Lower leg skin (tissue), 4 donors: Measurements from ENCODE around the gene PGAP1. TPM values are rescaled to one million over a fixed set of nuclear protein-coding genes. Genes with fewer than 3 reads are reported as not detected.

Source experiments
- DNase-seq, 2 donors: peaks; one replicate each; pipeline ENCODE4 v3.0.0-alpha.2; 2019; ENCODE audit warnings: low spot score in 2 of 2
- H3K4me3 ChIP-seq: fragments of 200-600 bp; sonication (generic); 2 replicates; pipeline ENCODE4 v1.5.1; 2017; ENCODE audit warnings: mild to moderate bottlenecking, low read depth; ENCODE audit not compliant: poor library complexity, severe bottlenecking
- CTCF ChIP-seq, 3 donors: fragments of 450-650 bp; IDR thresholded peaks; one replicate each; pipeline ENCODE4 v1.5.1; 2016; ENCODE audit warnings: antibody characterized with exemption in 3 of 3, mild to moderate bottlenecking in 3 of 3, moderate library complexity in 2 of 3
- POLR2A ChIP-seq, 2 donors: fragments of 450-650 bp; IDR thresholded peaks; one replicate each; pipeline ENCODE4 v1.6.1; 2016 to 2017; ENCODE audit warnings: antibody characterized with exemption in 2 of 2, mild to moderate bottlenecking in 1 of 2, moderate library complexity in 1 of 2
- WGBS, 2 donors: methylation state at CpG; one replicate each; pipeline ENCODE4 v1.1.5; 2018; 5-methylcytosine and 5-hydroxymethylcytosine counted together
- intact Hi-C: fragments of 100-400 bp; cut with DNase I; formaldehyde crosslinking; loops from one replicate; pipeline ENCODE4 v1.15.0; 2023; ENCODE audit warnings: low total_unique reads
- total RNA-seq, 4 donors: library from RNA; depleted of rRNA; stranded (reverse); fragments of >200 nt; gene quantifications; one replicate each; pipeline ENCODE4 v1.1.0, GENCODE V29; 2016

PGAP1 gene
- total RNA-seq, 4 donors from 2014 or later = 20.0 to 25.4 (median 23.6) TPM

- intact Hi-C loops = no loop called here
- DNase-seq = no peak
- 39 to 42% methylated on average over 4 of the region's 4 CpGs for WGBS, 2 donors
- no peak overlapping the region for H3K4me3 ChIP-seq
- no peak for TF ChIP-seq POLR2A (IDR thresholded peaks at IDR 0.05)
- no peak for TF ChIP-seq CTCF (IDR thresholded peaks at IDR 0.05)
Observed at GRCh38 chr2:196944570-196944969, 18.1 kb upstream of the PGAP1 start.

GRCh38 chr2:196941398-196942078 lies 15.0 kb upstream of the PGAP1 start:
- TF ChIP-seq CTCF (IDR thresholded peaks at IDR 0.05) = no peak
- no peak for TF ChIP-seq POLR2A (IDR thresholded peaks at IDR 0.05)
- H3K4me3 ChIP-seq = no peak overlapping the region
- DNase-seq = no peak
- intact Hi-C loops = no loop called here
- 81 to 82% methylated on average over 4 of the region's 4 CpGs for WGBS, 2 donors

DNA sequence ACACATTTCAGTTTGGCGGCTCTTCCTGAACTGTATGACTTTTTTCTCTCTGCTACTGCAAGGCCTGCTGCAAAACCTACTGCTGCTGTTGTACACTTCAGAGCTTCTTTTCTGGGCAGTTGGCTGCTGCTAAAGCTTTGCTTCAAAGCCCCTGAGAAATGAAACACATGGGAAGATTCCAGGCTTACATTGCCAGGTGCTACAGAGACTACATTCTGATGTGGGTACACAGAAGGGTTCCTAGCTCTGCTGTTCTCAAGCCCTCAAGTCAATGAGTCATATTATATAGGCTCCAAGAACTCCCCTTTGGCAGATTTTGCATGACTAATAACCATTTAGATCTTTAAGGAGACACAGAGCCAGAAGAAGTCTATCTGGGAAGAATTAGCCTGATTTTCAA lies 12.9 kb upstream of the PGAP1 start:
- WGBS, 2 donors = 52 to 61% methylated on average over 1 of the region's 1 CpG
- no peak overlapping the region for H3K4me3 ChIP-seq
- TF ChIP-seq CTCF (IDR thresholded peaks at IDR 0.05) (no peak), POLR2A (IDR thresholded peaks at IDR 0.05) (no peak)
- DNase-seq = no peak
- intact Hi-C loops = no loop called here

GRCh38 chr2:196935432-196935831 lies 8.9 kb upstream of the PGAP1 start:
- WGBS, 2 donors = 39 to 58% methylated on average over 2 of the region's 2 CpGs
- TF ChIP-seq CTCF (IDR thresholded peaks at IDR 0.05) (no peak), POLR2A (IDR thresholded peaks at IDR 0.05) (no peak)
- H3K4me3 ChIP-seq = no peak overlapping the region
- DNase-seq = no peak
- intact Hi-C loops = no loop called here

DNA sequence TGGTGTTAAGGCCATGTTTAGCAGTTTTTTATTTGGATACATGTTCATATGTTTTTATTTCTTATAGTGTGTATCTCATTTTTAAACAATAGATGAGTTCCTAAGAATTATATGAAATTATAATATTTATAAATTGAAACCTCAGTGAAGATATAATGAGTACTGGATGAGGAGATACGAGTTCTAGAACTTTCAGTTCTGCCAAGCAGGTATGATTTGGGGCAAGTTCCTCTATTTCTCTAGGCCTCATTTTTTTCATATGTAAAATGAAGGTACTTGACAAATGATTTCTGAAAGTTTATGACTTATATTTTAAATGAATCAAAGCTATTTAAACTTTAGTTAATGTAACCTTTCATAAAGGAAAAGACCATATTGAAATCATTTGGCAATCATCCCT lies 8.2 kb upstream of the PGAP1 start:
- intact Hi-C loops = no loop called here
- TF ChIP-seq POLR2A (IDR thresholded peaks at IDR 0.05) (no peak), CTCF (IDR thresholded peaks at IDR 0.05) (no peak)
- H3K4me3 ChIP-seq = no peak overlapping the region
- 76 to 83% methylated on average over 1 of the region's 1 CpG for WGBS, 2 donors
- DNase-seq = no peak

- no peak for DNase-seq
- H3K4me3 ChIP-seq = no peak overlapping the region
- WGBS, 2 donors = 41 to 45% methylated on average over 2 of the region's 2 CpGs
- TF ChIP-seq CTCF (IDR thresholded peaks at IDR 0.05) (no peak), POLR2A (IDR thresholded peaks at IDR 0.05) (no peak)
- intact Hi-C loops = no loop called here
Observed at GRCh38 chr2:196931555-196931954, 5.0 kb upstream of the PGAP1 start.
